Stimulated activated CD8-positive, alpha-beta memory T cell treated with anti-CD3 and anti-CD28 coated beads, Interleukin-15, amount 100 ng/mL, for 4 hours (primary cell): ENCODE results near the gene MKKS.
A peak's percentile ranks its signal among the peaks of the same experiment; 100 is the strongest.
"Not testable (repeated sequence)": the region's sequence is repeated elsewhere in the genome, so short reads cannot be mapped to it uniquely, and the experiment has no call there.

Experiments
- DNase-seq, 2 donors: peaks; one replicate each; pipeline ENCODE4 v3.0.0-alpha.2; 2020; ENCODE audit warnings: low read depth in 2 of 2

Gene MKKS

GRCh38 chr20:10448270-10449156, 14.5 kb upstream of the MKKS start:
- no peak for DNase-seq

GRCh38 chr20:10447028-10447427, 13.0 kb upstream of the MKKS start:
- peak in 1 of 2 donors; percentile 15 for DNase-seq

GRCh38 chr20:10445758-10446157, 11.7 kb upstream of the MKKS start:
- no peak for DNase-seq

- no peak for DNase-seq
Observed at GRCh38 chr20:10443936-10444335, 9.9 kb upstream of the MKKS start.

- DNase-seq, result no peak
Observed at GRCh38 chr20:10438217-10438616, 4.2 kb upstream of the MKKS start.

- DNase-seq, result no peak
Observed at GRCh38 chr20:10436053-10436699, 2.2 kb upstream of the MKKS start.

- peak; percentile 65 to 69 for DNase-seq
Observed at GRCh38 chr20:10434832-10435812, 1.1 kb upstream of the MKKS start, which contains the start of gene SLX4IP. Gene SLX4IP (plus strand): TSS chr20:10435305. CDS start chr20:10458205, 22,900 bp downstream.

- peak; percentile 41 to 42 for DNase-seq
Observed at GRCh38 chr20:10434467-10434831, 427 bp upstream of the MKKS start.

GRCh38 chr20:10433014-10433622, 904 bp downstream of the MKKS start:
- no peak for DNase-seq

GRCh38 chr20:10432079-10432478, 1.9 kb downstream of the MKKS start:
- no peak for DNase-seq

- no peak for DNase-seq
Observed at GRCh38 chr20:10430704-10431103, 3.3 kb downstream of the MKKS start.

GRCh38 chr20:10430000-10430466, 4.0 kb downstream of the MKKS start:
- DNase-seq, result no peak

GRCh38 chr20:10429443-10429981, 4.5 kb downstream of the MKKS start:
- DNase-seq, result no peak

- no peak for DNase-seq
Observed at GRCh38 chr20:10428008-10428407, 6.0 kb downstream of the MKKS start.

GRCh38 chr20:10427060-10427692, 6.8 kb downstream of the MKKS start:
- peak in 1 of 2 donors; percentile 27 for DNase-seq

GRCh38 chr20:10423735-10424134, 10.3 kb downstream of the MKKS start:
- DNase-seq, result no peak

- no peak for DNase-seq
Observed at GRCh38 chr20:10419550-10420133, 14.4 kb downstream of the MKKS start.

- DNase-seq, result not testable (repeated sequence)
Observed at GRCh38 chr20:10417218-10417617, 16.8 kb downstream of the MKKS start.

- no peak for DNase-seq
Observed at GRCh38 chr20:10415013-10415650, 18.9 kb downstream of the MKKS start.
